Right kidney (tissue), 1 donor: ENCODE measurements around the gene LPA.
"Not testable (repeated sequence)": the region's sequence is repeated elsewhere in the genome, so short reads cannot be mapped to it uniquely, and the experiment has no call there.

Source experiments
- DNase-seq: peaks from one replicate; pipeline ENCODE4 v3.0.0-alpha.2; 2016

Gene LPA

GRCh38 chr6:160661216-160661615 lies 2.9 kb downstream of the LPA start:
- DNase-seq = no peak

GRCh38 chr6:160659562-160659961 lies 4.5 kb downstream of the LPA start:
- no peak for DNase-seq

GRCh38 chr6:160634706-160635105 lies 29.4 kb downstream of the LPA start:
- DNase-seq = no peak

- no peak for DNase-seq
These were observed 67.9 kb downstream of the LPA start for GRCh38 chr6:160595838-160596832.

GRCh38 chr6:160595297-160595696 lies 68.8 kb downstream of the LPA start:
- not testable (repeated sequence) for DNase-seq

GRCh38 chr6:160586374-160586773 lies 77.7 kb downstream of the LPA start:
- no peak for DNase-seq

GRCh38 chr6:160583794-160584193 lies 80.3 kb downstream of the LPA start:
- DNase-seq = no peak

GRCh38 chr6:160581406-160581805 lies 82.7 kb downstream of the LPA start:
- DNase-seq = no peak

GRCh38 chr6:160578515-160578914 lies 85.6 kb downstream of the LPA start:
- not testable (repeated sequence) for DNase-seq

GRCh38 chr6:160573943-160574342 lies 90.1 kb downstream of the LPA start:
- DNase-seq = no peak

- not testable (repeated sequence) for DNase-seq
These were observed 92.9 kb downstream of the LPA start for GRCh38 chr6:160571201-160571600.

- no peak for DNase-seq
These were observed 119.3 kb downstream of the LPA start for GRCh38 chr6:160544802-160545201.

- no peak for DNase-seq
These were observed 128.8 kb downstream of the LPA start for GRCh38 chr6:160535270-160535669.

GRCh38 chr6:160534050-160534696 lies 129.9 kb downstream of the LPA start:
- peak; percentile 49 for DNase-seq

- DNase-seq = no peak
These were observed 131.8 kb downstream of the LPA start for GRCh38 chr6:160532315-160532714.

GRCh38 chr6:160531826-160532225 lies 132.2 kb downstream of the LPA start:
- DNase-seq = no peak

- not testable (repeated sequence) for DNase-seq
These were observed 134.6 kb downstream of the LPA start for GRCh38 chr6:160529524-160529923.

GRCh38 chr6:160523223-160523622 lies 140.9 kb downstream of the LPA start:
- no peak for DNase-seq

GRCh38 chr6:160520043-160520904 lies 143.8 kb downstream of the LPA start:
- DNase-seq = peak; percentile 90

GRCh38 chr6:160519603-160520042 lies 144.5 kb downstream of the LPA start:
- DNase-seq = no peak

- DNase-seq = no peak
These were observed 144.9 kb downstream of the LPA start for GRCh38 chr6:160519133-160519532.

GRCh38 chr6:160513836-160514235 lies 150.2 kb downstream of the LPA start:
- no peak for DNase-seq
